ENCODE results near the gene CREM. TPM values are rescaled to one million over a fixed set of nuclear protein-coding genes. Genes with fewer than 3 reads are reported as not detected.

CREM gene
- total and polyA plus RNA-seq, 2 donors, result 38.0 to 82.2 TPM

DNA sequence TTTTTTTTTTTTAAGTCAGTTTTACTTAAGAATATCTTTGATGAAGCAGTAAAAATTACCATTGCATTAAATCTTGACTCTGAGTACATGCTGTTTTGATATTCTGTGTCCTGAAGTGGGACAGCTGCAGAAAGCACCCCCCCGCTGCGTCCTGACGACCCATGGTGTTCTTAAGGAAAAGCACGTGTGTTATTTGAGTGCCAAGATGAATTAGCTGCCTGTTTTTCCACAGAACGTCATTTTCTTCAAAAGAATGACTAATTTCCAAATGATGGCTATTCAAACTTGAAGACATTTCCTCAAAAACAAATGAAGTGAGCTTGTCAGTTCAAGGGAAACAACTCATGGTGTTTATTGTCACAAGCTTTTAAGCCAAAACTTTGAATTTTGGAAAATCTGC is 45.9 kb downstream of the CREM start:
- no peak for DNase-seq (ENCODE audit: low read depth in 6 of 9, low spot score in 9 of 9)

DNA sequence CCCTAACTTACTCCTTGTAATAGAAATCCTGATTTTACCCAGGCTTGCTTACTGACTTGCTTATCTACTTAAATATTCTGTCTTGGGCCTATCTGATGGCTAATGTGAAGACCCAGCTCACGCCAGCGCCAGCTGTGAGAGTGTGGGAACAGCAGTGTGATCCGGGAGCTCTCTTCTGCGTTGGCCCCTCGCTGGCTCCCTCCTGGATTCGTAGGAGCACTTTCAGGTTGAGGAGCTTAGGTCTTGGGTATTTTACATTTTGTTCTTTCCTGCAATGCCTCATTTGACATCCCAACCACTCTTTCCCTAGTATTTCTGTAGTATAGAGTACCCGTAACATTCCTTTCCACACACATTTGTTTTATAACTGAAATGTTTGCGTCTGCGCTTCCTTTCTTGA is 51.7 kb downstream of the CREM start:
- Histone ChIP-seq H3K4me1 (ENCODE audit: control insufficient read depth in 2 of 2, insufficient read depth in 2 of 2, low read length in 2 of 2) (no peaks in the 10 kb centered on the region), H3K36me3 (ENCODE audit: control insufficient read depth in 2 of 2, insufficient read depth in 2 of 2, low read length in 1 of 2) (no peaks in the 10 kb centered on the region), H3K27ac (ENCODE audit: low read depth in 1 of 2, low read length in 1 of 2) (no peak overlapping the region), H3K9me3 (ENCODE audit: control insufficient read depth in 2 of 2, insufficient read depth in 1 of 2, low read length in 1 of 2) (no peaks in the 10 kb centered on the region), H3K27me3 (ENCODE audit: control insufficient read depth in 2 of 2, insufficient read depth in 1 of 2, low read length in 1 of 2) (no peaks in the 10 kb centered on the region), H3K4me3 (ENCODE audit: low read length in 2 of 2) (no peak overlapping the region)
- 98% methylated on average over 9 of the region's 9 CpGs for WGBS
- no peak for DNase-seq (ENCODE audit: low read depth in 6 of 9, low spot score in 9 of 9)

More for the DNA sequence above, 45.9 kb downstream of the CREM start:
- WGBS, result 91% methylated on average over 5 of the region's 5 CpGs
- Histone ChIP-seq H3K4me1 (ENCODE audit: control insufficient read depth in 2 of 2, insufficient read depth in 2 of 2, low read length in 2 of 2) (no peaks in the 10 kb centered on the region), H3K4me3 (ENCODE audit: low read length in 2 of 2) (no peak overlapping the region), H3K9me3 (ENCODE audit: control insufficient read depth in 2 of 2, insufficient read depth in 1 of 2, low read length in 1 of 2) (no peaks in the 10 kb centered on the region), H3K36me3 (ENCODE audit: control insufficient read depth in 2 of 2, insufficient read depth in 2 of 2, low read length in 1 of 2) (no peaks in the 10 kb centered on the region), H3K27me3 (ENCODE audit: control insufficient read depth in 2 of 2, insufficient read depth in 1 of 2, low read length in 1 of 2) (no peaks in the 10 kb centered on the region), H3K27ac (ENCODE audit: low read depth in 1 of 2, low read length in 1 of 2) (no peak overlapping the region)

DNA sequence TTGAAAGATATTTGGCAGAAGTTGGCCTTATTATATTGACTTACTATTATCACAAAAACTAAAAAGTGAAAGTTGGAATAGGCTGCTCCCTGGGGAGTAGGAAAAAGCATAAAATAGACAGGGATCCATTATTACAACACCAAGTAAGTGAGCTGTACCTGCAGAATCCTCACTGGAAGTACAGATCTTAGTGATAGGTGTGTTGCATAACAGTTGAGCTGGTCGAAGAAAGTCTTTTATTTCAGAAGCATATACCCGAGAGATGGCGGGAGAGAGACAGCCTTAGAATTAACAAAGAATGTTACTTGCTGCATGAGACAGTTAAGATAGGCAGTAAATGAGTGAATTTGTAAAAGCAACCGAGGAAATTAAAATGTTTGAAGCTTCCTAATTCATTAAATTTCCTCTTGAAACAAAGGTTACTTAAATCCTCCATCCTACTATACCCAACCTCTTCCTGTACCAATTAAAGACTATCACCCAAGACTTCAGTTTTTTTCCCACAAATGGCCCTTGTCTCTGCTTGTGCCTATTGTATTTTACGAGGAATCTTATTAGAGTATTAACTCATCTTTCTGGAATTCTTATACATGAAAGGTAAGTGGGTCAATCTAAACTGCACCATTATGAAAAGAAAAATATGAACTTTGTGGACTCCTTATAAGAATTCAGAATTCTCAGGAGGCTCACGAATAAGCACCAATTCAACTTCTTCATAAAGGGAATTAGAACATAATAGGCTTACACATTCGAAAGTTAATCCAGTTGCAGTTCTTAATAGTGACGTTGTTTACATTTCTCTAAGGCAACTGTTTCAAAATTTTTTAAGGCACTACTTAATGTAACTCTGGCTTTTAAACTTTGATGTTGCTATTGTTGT is 56.2 kb downstream of the CREM start:
- no peak for DNase-seq (ENCODE audit: low read depth in 6 of 9, low spot score in 9 of 9)
- no peak overlapping the region for H3K27ac ChIP-seq (ENCODE audit: low read depth in 1 of 2, low read length in 1 of 2)
- 98% methylated on average over 8 of the region's 8 CpGs for WGBS

DNA sequence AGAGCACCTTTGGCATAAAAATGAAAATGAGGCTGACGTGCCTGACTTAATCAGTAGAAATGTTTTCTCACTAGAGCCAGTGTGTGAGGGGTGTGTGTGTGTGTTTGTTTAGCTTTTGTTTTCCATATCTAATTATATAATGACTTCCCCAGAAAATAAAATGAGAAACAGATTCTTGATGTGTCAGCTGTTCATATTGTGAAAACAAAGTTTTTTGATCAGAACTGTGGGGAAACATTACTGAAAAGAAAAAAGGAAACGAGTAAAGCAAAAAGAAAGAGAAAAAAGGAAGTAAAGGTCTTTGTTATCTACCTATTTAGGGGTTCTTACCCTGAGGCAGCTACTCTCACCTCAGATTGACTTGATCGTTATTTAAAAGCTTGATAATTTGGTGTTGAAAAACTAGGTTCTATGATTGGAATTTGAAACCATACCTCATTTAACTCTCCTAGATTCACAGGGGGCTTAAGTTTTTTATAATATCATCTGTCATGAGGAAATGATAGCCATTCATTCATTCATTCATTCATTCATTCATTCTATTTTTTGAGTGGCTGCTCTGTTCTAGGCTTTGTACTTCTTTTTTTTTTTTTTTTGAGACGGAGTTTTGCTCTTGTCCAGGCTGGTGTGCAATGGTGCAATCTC is 58.0 kb downstream of the CREM start:
- WGBS, result 84% methylated on average over 4 of the region's 4 CpGs
- no peak for DNase-seq (ENCODE audit: low read depth in 6 of 9, low spot score in 9 of 9)
- Histone ChIP-seq H3K27me3 (ENCODE audit: control insufficient read depth in 2 of 2, insufficient read depth in 1 of 2, low read length in 1 of 2) (no peaks in the 10 kb centered on the region), H3K4me3 (ENCODE audit: low read length in 2 of 2) (no peak overlapping the region), H3K9me3 (ENCODE audit: control insufficient read depth in 2 of 2, insufficient read depth in 1 of 2, low read length in 1 of 2) (no peaks in the 10 kb centered on the region), H3K4me1 (ENCODE audit: control insufficient read depth in 2 of 2, insufficient read depth in 2 of 2, low read length in 2 of 2) (no peaks in the 10 kb centered on the region), H3K36me3 (ENCODE audit: control insufficient read depth in 2 of 2, insufficient read depth in 2 of 2, low read length in 1 of 2) (no peaks in the 10 kb centered on the region), H3K27ac (ENCODE audit: low read depth in 1 of 2, low read length in 1 of 2) (no peak overlapping the region)

More for the DNA sequence above, 56.2 kb downstream of the CREM start:
- no peaks in the 10 kb centered on the region for H3K4me1 ChIP-seq (ENCODE audit: control insufficient read depth in 2 of 2, insufficient read depth in 2 of 2, low read length in 2 of 2)
- H3K27me3 ChIP-seq (ENCODE audit: control insufficient read depth in 2 of 2, insufficient read depth in 1 of 2, low read length in 1 of 2), result no peaks in the 10 kb centered on the region
- no peaks in the 10 kb centered on the region for H3K36me3 ChIP-seq (ENCODE audit: control insufficient read depth in 2 of 2, insufficient read depth in 2 of 2, low read length in 1 of 2)
- no peaks in the 10 kb centered on the region for H3K9me3 ChIP-seq (ENCODE audit: control insufficient read depth in 2 of 2, insufficient read depth in 1 of 2, low read length in 1 of 2)
- H3K4me3 ChIP-seq (ENCODE audit: low read length in 2 of 2), result no peak overlapping the region

DNA sequence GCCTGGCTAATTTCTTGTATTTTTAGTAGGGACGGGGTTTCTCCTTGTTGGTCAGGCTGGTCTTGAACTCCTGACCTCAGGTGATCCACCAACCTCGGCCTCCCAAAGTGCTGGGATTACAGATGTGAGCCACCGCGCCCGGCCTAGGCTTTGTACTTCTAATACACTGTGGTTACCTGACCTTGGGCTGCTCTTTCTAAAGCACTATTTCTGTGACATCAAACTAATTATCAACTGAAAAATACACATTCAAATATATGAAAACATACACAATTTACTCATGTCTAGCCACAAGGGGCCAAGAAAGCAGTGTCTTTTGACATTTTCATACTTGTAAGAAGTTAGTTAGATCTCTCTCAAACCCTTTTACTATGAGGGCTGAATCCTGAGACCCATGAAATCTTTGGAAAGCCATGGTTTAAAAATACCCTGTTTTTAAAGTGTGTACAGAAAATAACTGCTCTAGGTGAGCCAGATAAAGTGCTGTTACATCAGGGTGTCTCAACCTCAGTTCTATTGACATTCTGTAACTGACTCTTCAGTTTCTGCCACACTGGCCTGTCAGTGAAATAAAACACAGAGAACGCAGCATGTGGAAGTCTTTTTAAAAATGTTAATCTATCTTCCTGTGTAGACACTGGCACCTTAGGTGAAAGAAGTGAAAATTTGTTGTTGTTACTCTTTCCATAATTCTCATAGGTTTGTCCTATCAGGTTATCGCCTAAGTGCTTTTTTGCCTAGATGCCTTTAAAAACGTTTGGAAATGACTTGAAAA is 58.8 kb downstream of the CREM start:
- no peaks in the 10 kb centered on the region for H3K27me3 ChIP-seq (ENCODE audit: control insufficient read depth in 2 of 2, insufficient read depth in 1 of 2, low read length in 1 of 2)
- no peak overlapping the region for H3K27ac ChIP-seq (ENCODE audit: low read depth in 1 of 2, low read length in 1 of 2)
- no peak overlapping the region for H3K4me3 ChIP-seq (ENCODE audit: low read length in 2 of 2)
- WGBS, result 97% methylated on average over 8 of the region's 8 CpGs
- H3K4me1 ChIP-seq (ENCODE audit: control insufficient read depth in 2 of 2, insufficient read depth in 2 of 2, low read length in 2 of 2), result no peaks in the 10 kb centered on the region
- DNase-seq (ENCODE audit: low read depth in 6 of 9, low spot score in 9 of 9), result no peak
- no peaks in the 10 kb centered on the region for H3K9me3 ChIP-seq (ENCODE audit: control insufficient read depth in 2 of 2, insufficient read depth in 1 of 2, low read length in 1 of 2)
- H3K36me3 ChIP-seq (ENCODE audit: control insufficient read depth in 2 of 2, insufficient read depth in 2 of 2, low read length in 1 of 2), result no peaks in the 10 kb centered on the region

DNA sequence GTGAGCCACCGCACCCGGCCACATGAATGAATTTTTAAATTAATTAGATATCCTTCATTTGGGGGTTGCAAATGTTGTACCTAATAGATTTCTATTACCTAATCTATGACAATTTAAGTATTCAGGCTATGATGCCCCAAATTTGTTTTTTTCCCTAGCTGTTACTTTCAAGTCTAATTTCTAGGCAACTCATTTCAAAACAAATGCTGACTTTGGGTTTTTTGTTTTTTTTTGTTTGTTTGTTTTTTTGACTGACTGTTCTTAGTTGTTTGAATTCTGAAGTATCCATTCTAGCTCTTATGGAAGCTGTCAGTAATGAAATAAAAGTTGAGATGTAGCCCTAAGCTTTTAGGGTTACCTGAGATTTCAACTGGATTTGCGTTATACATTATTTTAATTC is 62.3 kb downstream of the CREM start:
- Histone ChIP-seq H3K9me3 (ENCODE audit: control insufficient read depth in 2 of 2, insufficient read depth in 1 of 2, low read length in 1 of 2) (no peaks in the 10 kb centered on the region), H3K4me3 (ENCODE audit: low read length in 2 of 2) (no peak overlapping the region), H3K27ac (ENCODE audit: low read depth in 1 of 2, low read length in 1 of 2) (no peak overlapping the region), H3K4me1 (ENCODE audit: control insufficient read depth in 2 of 2, insufficient read depth in 2 of 2, low read length in 2 of 2) (no peaks in the 10 kb centered on the region), H3K36me3 (ENCODE audit: control insufficient read depth in 2 of 2, insufficient read depth in 2 of 2, low read length in 1 of 2) (no peaks in the 10 kb centered on the region), H3K27me3 (ENCODE audit: control insufficient read depth in 2 of 2, insufficient read depth in 1 of 2, low read length in 1 of 2) (no peaks in the 10 kb centered on the region)
- no peak for DNase-seq (ENCODE audit: low read depth in 6 of 9, low spot score in 9 of 9)
- 97% methylated on average over 3 of the region's 3 CpGs for WGBS

DNA sequence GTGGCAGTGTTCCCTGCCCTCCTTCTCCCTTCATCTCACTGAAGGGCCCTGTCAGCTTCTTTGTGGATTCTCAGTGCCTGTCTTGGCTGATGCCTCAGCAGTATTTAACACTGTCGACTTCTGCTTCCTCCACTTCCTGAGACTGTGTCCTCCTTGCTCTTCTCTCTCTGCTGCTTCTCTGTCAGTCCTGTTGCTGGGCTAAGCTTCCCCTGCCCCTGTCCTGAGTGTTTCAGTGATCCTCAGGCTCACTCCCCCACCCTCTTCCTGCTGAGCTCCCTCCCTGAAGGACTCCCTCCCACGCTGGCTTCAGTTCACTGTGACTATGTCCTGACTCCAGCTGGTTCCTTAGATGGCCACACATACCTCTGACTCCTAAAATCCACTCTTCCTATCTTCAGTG is 64.9 kb downstream of the CREM start:
- H3K27me3 ChIP-seq (ENCODE audit: control insufficient read depth in 2 of 2, insufficient read depth in 1 of 2, low read length in 1 of 2), result no peaks in the 10 kb centered on the region
- no peak overlapping the region for H3K27ac ChIP-seq (ENCODE audit: low read depth in 1 of 2, low read length in 1 of 2)
- H3K4me1 ChIP-seq (ENCODE audit: control insufficient read depth in 2 of 2, insufficient read depth in 2 of 2, low read length in 2 of 2), result peaks cover 4 to 11% of the 10 kb centered on the region in 2 donors
- H3K9me3 ChIP-seq (ENCODE audit: control insufficient read depth in 2 of 2, insufficient read depth in 1 of 2, low read length in 1 of 2), result no peaks in the 10 kb centered on the region
- WGBS, result 49% methylated on average over 2 of the region's 2 CpGs
- H3K4me3 ChIP-seq (ENCODE audit: low read length in 2 of 2), result no peak overlapping the region
- no peak for DNase-seq (ENCODE audit: low read depth in 6 of 9, low spot score in 9 of 9)
- no peaks in the 10 kb centered on the region for H3K36me3 ChIP-seq (ENCODE audit: control insufficient read depth in 2 of 2, insufficient read depth in 2 of 2, low read length in 1 of 2)

DNA sequence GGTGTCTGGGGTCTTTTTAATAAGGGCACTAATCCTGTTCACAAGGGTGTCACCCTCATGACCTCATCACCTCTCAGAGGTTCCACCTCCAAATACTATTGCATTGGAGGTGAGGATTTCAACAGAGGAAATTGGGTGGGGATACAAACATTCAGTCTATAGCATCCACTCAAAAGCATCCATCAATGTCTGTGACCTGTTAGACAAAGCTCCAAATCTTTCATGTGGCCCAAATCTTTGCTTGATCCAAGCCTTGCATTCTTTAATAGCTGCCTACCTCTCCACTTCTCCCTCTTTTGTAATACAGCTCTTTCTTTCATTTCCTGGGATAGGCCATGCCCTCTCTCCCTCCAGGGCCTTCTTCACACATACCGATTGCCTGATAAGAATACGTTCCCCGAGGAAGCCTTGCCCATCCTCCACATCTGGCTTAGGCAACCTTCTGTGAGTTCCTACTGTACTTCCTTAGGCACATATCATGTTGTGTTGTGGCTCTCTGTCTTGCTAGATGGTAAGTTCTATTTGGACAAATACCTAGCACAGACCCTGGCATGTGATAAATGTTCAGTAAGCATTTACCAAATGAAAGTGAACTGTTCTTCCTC is 66.1 kb downstream of the CREM start:
- Histone ChIP-seq H3K4me1 (ENCODE audit: control insufficient read depth in 2 of 2, insufficient read depth in 2 of 2, low read length in 2 of 2) (peaks cover 4 to 11% of the 10 kb centered on the region in 2 donors), H3K9me3 (ENCODE audit: control insufficient read depth in 2 of 2, insufficient read depth in 1 of 2, low read length in 1 of 2) (no peaks in the 10 kb centered on the region), H3K36me3 (ENCODE audit: control insufficient read depth in 2 of 2, insufficient read depth in 2 of 2, low read length in 1 of 2) (no peaks in the 10 kb centered on the region), H3K27ac (ENCODE audit: low read depth in 1 of 2, low read length in 1 of 2) (no peak overlapping the region), H3K27me3 (ENCODE audit: control insufficient read depth in 2 of 2, insufficient read depth in 1 of 2, low read length in 1 of 2) (no peaks in the 10 kb centered on the region), H3K4me3 (ENCODE audit: low read length in 2 of 2) (no peak overlapping the region)
- DNase-seq (ENCODE audit: low read depth in 6 of 9, low spot score in 9 of 9), result no peak
- 66% methylated on average over 3 of the region's 3 CpGs for WGBS

Measured in thymus (tissue), 11 donors.